K562 (cell line): ENCODE results near the gene G6PC3. TPM values are rescaled to one million over a fixed set of nuclear protein-coding genes. Genes with fewer than 3 reads are reported as not detected.

ENCODE experiments used
- ADNP ChIP-seq: fragments of 200-800 bp; sonication (Bioruptor generic); IDR thresholded peaks from 2 replicates; pipeline ENCODE4 v1.6.1; 2016; ENCODE audit warnings: missing genetic modification characterization, missing compliant biosample characterization
- FOXK1 ChIP-seq: sonication (generic); formaldehyde crosslinking; IDR thresholded peaks from 2 replicates; pipeline ENCODE4 v1.8.0; 2022; ENCODE audit warnings: missing genetic modification reagents, mild to moderate bottlenecking, borderline replicate concordance
- MCM3 ChIP-seq: fragments of 450-650 bp; IDR thresholded peaks from 2 replicates; pipeline ENCODE4 v1.6.1; 2016
- NCOA2 ChIP-seq, 2 experiments: fragments of 450-650 bp; IDR thresholded peaks; 2 replicates each; pipeline ENCODE4 v1.6.1; 2018; ENCODE audit warnings: mild to moderate bottlenecking in 2 of 2, moderate library complexity in 1 of 2; ENCODE audit not compliant: partially characterized antibody in 2 of 2
- NCOA4 ChIP-seq: fragments of 450-650 bp; IDR thresholded peaks from 2 replicates; pipeline ENCODE4 v1.6.1; 2018; ENCODE audit warnings: mild to moderate bottlenecking; ENCODE audit not compliant: partially characterized antibody
- SMAD4 ChIP-seq: fragments of 250-450 bp; sonication (Bioruptor Pico); conservative IDR thresholded peaks from 2 replicates; pipeline ENCODE4 v1.8.0; 2021; ENCODE audit warnings: inconsistent platforms, mild to moderate bottlenecking, moderate library complexity
- ZNF133 ChIP-seq: fragments of 250-450 bp; sonication (Bioruptor Pico); IDR thresholded peaks from 2 replicates; pipeline ENCODE4 v1.4.0; 2020; ENCODE audit warnings: mild to moderate bottlenecking
- ZNF24 ChIP-seq: fragments of 450-650 bp; IDR thresholded peaks from 2 replicates; pipeline ENCODE4 v1.6.1; 2016
- ZNF431 ChIP-seq: sonication (generic); formaldehyde crosslinking; IDR thresholded peaks from 2 replicates; pipeline ENCODE4 v1.8.0; 2022; ENCODE audit warnings: mild to moderate bottlenecking, missing genetic modification reagents
- polyA plus RNA-seq, 8 experiments: library from polyadenylated mRNA; depleted of rRNA in 4 of 8; stranded (reverse) in 5 of 8; unstranded in 3 of 8; fragments of >200 nt; fragmentation: Nextera tagmentation in 2 of 8; fragmentation: Illumina TruSeq in 1 of 8; extraction: Ambion mirVana in 2 of 8; extraction: Trizol in 1 of 8; gene quantifications; 2 replicates each; pipeline versions ENCODE4 v1.2.1 to v1.2.3, GENCODE V29; 2011 to 2014; ENCODE audit warnings: inconsistent platforms in 1 of 8, missing spikeins in 1 of 8
- total RNA-seq, 7 experiments: library from RNA; depleted of rRNA in 6 of 7; stranded (reverse); fragments of >200 nt in 6 of 7; fragmentation: Illumina TruSeq in 2 of 7; extraction: Trizol in 2 of 7; gene quantifications; 2 replicates each; pipeline versions ENCODE4 v1.2.1 to v1.2.3, GENCODE V29; 2011 to 2021; ENCODE audit warnings: low replicate concordance in 1 of 7
- TF ChIP-seq, protein P1 (sequence below): fragments of 450-650 bp; formaldehyde crosslinking; conservative IDR thresholded peaks from 2 replicates; pipeline ENCODE4 v1.4.0; 2022; ENCODE audit warnings: mild to moderate bottlenecking, missing genetic modification characterization
- TF ChIP-seq, protein P2 (sequence below): IDR thresholded peaks from 2 replicates; pipeline ENCODE4 v1.6.1; 2014; ENCODE audit warnings: antibody characterized with exemption
- TF ChIP-seq, protein P3 (sequence below), 2 experiments: IDR thresholded peaks in 1 of 2; conservative IDR thresholded peaks in 1 of 2; 2 replicates each; pipeline ENCODE4 v1.6.1; 2016; ENCODE audit warnings: low read depth in 2 of 2, mild to moderate bottlenecking in 1 of 2, missing compliant biosample characterization in 1 of 2, missing genetic modification characterization in 1 of 2, moderate library complexity in 1 of 2
- TF ChIP-seq, protein P4 (sequence below): fragments of 250-450 bp; sonication (Bioruptor Pico); IDR thresholded peaks from 2 replicates; pipeline ENCODE4 v1.5.0; 2021
- TF ChIP-seq, protein P5 (sequence below): fragments of 250-450 bp; sonication (Bioruptor Pico); IDR thresholded peaks from 2 replicates; pipeline ENCODE4 v1.5.0; 2020; ENCODE audit warnings: mild to moderate bottlenecking, borderline replicate concordance
- TF ChIP-seq, protein P6 (sequence below): fragments of 250-450 bp; sonication (Bioruptor Pico); IDR thresholded peaks from 2 replicates; pipeline ENCODE4 v1.6.1; 2021; ENCODE audit warnings: mild to moderate bottlenecking

The G6PC3 gene
- total and polyA plus RNA-seq, 9 of the 15 experiments (the other 6 are each of a cell fraction or from before 2014, with no cell fraction given), result 10.4 to 57.8 (median 31.1) TPM

DNA sequence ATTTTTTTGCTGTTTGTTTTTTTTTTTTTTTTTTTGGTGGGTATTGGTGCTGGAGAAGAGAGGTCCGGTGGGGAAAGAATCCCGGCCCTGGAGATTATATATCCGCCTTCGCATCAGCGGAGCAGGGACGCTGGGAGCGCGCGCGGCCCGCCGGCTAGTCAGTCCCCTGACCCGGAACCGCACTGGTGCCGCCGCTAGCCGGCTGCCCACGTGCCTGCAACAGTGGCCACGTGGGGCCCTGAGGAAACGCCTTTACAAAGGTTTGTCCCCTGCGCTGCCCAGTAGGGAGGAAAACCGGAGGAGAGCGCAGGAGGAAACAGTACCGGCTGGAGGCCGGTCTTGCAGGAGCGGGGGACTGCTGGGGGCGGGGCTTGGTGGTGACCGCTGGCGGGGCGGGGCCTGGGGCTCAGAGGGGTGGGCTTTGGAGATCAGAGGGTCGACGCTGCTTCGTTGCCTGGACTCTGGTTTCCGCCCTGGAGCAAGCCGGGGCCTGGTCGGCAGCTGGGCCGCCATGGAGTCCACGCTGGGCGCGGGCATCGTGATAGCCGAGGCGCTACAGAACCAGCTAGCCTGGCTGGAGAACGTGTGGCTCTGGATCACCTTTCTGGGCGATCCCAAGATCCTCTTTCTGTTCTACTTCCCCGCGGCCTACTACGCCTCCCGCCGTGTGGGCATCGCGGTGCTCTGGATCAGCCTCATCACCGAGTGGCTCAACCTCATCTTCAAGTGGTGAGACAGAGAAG, at the start of gene G6PC3 (continued):
- TF ChIP-seq, protein P1, sequence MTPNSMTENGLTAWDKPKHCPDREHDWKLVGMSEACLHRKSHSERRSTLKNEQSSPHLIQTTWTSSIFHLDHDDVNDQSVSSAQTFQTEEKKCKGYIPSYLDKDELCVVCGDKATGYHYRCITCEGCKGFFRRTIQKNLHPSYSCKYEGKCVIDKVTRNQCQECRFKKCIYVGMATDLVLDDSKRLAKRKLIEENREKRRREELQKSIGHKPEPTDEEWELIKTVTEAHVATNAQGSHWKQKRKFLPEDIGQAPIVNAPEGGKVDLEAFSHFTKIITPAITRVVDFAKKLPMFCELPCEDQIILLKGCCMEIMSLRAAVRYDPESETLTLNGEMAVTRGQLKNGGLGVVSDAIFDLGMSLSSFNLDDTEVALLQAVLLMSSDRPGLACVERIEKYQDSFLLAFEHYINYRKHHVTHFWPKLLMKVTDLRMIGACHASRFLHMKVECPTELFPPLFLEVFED (CRISPR knock-in tag), result no peak
- TF ChIP-seq, protein P2, sequence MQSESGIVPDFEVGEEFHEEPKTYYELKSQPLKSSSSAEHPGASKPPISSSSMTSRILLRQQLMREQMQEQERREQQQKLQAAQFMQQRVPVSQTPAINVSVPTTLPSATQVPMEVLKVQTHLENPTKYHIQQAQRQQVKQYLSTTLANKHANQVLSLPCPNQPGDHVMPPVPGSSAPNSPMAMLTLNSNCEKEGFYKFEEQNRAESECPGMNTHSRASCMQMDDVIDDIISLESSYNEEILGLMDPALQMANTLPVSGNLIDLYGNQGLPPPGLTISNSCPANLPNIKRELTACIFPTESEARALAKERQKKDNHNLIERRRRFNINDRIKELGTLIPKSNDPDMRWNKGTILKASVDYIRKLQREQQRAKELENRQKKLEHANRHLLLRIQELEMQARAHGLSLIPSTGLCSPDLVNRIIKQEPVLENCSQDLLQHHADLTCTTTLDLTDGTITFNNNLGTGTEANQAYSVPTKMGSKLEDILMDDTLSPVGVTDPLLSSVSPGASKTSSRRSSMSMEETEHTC, result peak; percentile 84
- TF ChIP-seq, protein P3, sequence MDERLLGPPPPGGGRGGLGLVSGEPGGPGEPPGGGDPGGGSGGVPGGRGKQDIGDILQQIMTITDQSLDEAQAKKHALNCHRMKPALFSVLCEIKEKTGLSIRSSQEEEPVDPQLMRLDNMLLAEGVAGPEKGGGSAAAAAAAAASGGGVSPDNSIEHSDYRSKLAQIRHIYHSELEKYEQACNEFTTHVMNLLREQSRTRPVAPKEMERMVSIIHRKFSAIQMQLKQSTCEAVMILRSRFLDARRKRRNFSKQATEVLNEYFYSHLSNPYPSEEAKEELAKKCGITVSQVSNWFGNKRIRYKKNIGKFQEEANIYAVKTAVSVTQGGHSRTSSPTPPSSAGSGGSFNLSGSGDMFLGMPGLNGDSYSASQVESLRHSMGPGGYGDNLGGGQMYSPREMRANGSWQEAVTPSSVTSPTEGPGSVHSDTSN (CRISPR knock-in tag; IDR thresholded peaks at IDR 0.05; ENCODE audit: low read depth), result no peak
- TF ChIP-seq, protein P3 (tag; conservative IDR thresholded peaks at IDR 0.05; ENCODE audit: low read depth), result no peak
- no peak for TF ChIP-seq NCOA2 (IDR thresholded peaks at IDR 0.05; ENCODE audit: partially characterized antibody in 2 of 2)
- TF ChIP-seq, protein P4, sequence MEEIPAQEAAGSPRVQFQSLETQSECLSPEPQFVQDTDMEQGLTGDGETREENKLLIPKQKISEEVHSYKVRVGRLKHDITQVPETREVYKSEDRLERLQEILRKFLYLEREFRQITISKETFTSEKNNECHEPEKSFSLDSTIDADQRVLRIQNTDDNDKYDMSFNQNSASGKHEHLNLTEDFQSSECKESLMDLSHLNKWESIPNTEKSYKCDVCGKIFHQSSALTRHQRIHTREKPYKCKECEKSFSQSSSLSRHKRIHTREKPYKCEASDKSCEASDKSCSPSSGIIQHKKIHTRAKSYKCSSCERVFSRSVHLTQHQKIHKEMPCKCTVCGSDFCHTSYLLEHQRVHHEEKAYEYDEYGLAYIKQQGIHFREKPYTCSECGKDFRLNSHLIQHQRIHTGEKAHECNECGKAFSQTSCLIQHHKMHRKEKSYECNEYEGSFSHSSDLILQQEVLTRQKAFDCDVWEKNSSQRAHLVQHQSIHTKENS, result no peak
- peak; percentile 35; the same call in 1 of the 2 replicates for TF ChIP-seq ZNF24
- TF ChIP-seq, protein P5, sequence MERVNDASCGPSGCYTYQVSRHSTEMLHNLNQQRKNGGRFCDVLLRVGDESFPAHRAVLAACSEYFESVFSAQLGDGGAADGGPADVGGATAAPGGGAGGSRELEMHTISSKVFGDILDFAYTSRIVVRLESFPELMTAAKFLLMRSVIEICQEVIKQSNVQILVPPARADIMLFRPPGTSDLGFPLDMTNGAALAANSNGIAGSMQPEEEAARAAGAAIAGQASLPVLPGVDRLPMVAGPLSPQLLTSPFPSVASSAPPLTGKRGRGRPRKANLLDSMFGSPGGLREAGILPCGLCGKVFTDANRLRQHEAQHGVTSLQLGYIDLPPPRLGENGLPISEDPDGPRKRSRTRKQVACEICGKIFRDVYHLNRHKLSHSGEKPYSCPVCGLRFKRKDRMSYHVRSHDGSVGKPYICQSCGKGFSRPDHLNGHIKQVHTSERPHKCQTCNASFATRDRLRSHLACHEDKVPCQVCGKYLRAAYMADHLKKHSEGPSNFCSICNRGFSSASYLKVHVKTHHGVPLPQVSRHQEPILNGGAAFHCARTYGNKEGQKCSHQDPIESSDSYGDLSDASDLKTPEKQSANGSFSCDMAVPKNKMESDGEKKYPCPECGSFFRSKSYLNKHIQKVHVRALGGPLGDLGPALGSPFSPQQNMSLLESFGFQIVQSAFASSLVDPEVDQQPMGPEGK (CRISPR knock-in tag), result no peak
- TF ChIP-seq, protein P6, sequence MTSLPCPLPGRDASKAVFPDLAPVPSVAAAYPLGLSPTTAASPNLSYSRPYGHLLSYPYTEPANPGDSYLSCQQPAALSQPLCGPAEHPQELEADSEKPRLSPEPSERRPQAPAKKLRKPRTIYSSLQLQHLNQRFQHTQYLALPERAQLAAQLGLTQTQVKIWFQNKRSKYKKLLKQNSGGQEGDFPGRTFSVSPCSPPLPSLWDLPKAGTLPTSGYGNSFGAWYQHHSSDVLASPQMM, result no peak
- TF ChIP-seq ZNF133 (CRISPR knock-in tag), result no peak
- TF ChIP-seq FOXK1 (CRISPR knock-in tag), result no peak
- TF ChIP-seq MCM3, result no peak
- no peak for TF ChIP-seq NCOA4
- peak; percentile 81; the same call in 1 of the 2 replicates for TF ChIP-seq SMAD4 (CRISPR knock-in tag)
- TF ChIP-seq ADNP (tag), result no peak
- 0 out of 2 replicates have a peak, but pooled peaks have one; percentile 42 for TF ChIP-seq ZNF431 (CRISPR knock-in tag)
